ENCODE results near the gene CHRNA10.
"Not testable (repeated sequence)": the region's sequence is repeated elsewhere in the genome, so short reads cannot be mapped to it uniquely, and the experiment has no call there.

CHRNA10 gene

GRCh38 chr11:3665336-3666022 lies 5.7 kb downstream of the CHRNA10 start:
- no peak for DNase-seq (ENCODE audit: low read depth, low spot score)

- no peak for DNase-seq (ENCODE audit: low read depth, low spot score)
These were observed 7.1 kb downstream of the CHRNA10 start for GRCh38 chr11:3664032-3664630.

GRCh38 chr11:3662856-3663255 lies 8.3 kb downstream of the CHRNA10 start:
- DNase-seq (ENCODE audit: low read depth, low spot score): no peak

DNA sequence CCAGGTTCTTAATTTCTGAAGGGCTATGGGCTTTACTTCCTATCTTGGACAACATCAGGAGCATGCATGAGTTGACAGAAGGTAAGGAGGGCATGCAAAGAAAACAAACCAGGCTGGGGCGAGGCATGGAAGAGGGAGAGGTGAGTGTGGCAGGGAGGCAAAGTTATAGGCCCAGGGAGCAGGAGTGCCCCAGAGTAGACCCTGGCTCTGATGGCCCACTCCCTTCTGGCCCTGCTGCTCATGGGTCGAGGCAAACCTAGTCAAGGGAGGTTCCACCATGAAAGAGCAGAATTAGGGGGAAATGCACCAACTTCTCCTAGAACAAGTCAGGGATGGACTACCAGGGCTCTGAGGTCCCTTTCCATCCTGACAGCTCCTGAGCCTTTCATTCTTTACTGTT lies 10.2 kb downstream of the CHRNA10 start:
- no peak for DNase-seq (ENCODE audit: low read depth, low spot score)

- DNase-seq (ENCODE audit: low read depth, low spot score): no peak
These were observed 11.3 kb downstream of the CHRNA10 start for GRCh38 chr11:3659595-3660515.

- DNase-seq (ENCODE audit: low read depth, low spot score): no peak
These were observed 12.9 kb downstream of the CHRNA10 start for GRCh38 chr11:3658252-3658651.

DNA sequence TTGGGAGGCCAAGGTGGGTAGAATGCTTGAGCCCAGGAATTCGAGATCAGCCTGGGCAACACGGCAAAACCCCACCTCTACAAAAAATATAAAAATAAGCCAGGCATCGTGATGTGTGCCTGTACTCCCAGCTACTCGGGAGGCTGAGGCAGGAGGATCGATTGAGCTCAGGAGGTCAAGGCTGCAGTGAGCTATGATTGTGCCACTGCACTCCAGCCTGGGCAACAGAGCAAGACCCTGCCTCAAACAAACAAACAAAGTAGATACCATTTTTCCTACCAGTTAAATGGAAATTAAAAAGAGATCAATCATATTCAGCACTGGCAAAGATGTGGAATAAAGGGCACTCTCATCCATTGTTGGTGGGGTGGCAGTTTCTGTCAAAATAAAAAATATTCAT lies 13.9 kb downstream of the CHRNA10 start:
- DNase-seq (ENCODE audit: low read depth, low spot score): not testable (repeated sequence)

GRCh38 chr11:3655547-3655946 lies 15.6 kb downstream of the CHRNA10 start:
- no peak for DNase-seq (ENCODE audit: low read depth, low spot score)

- DNase-seq (ENCODE audit: low read depth, low spot score): not testable (repeated sequence)
These were observed 18.7 kb downstream of the CHRNA10 start for GRCh38 chr11:3652514-3652913.

DNA sequence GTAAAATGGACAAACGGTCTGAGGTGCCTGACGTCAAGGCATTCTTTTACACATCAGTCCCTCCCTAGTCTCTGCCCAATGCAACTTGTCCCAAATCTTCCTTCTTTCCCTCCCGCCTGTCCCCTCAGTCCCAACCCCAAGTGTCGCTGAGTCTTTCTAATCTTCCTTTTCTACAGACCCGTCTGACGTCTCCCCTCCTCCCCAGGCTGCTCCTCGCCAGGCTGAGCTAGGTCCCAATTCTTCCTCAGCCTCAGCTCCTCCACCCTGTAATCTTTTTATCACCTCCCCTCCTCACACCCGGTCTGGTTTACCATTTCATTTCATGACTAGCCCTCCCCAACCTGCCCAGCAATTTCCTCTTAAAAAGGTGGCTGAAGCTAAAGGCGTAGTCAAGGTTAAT lies 21.8 kb downstream of the CHRNA10 start:
- not testable (repeated sequence) for DNase-seq (ENCODE audit: low read depth, low spot score)

GRCh38 chr11:3648843-3649242 lies 22.3 kb downstream of the CHRNA10 start:
- not testable (repeated sequence) for DNase-seq (ENCODE audit: low read depth, low spot score)

GRCh38 chr11:3645552-3645951 lies 25.6 kb downstream of the CHRNA10 start:
- no peak for DNase-seq (ENCODE audit: low read depth, low spot score)

DNA sequence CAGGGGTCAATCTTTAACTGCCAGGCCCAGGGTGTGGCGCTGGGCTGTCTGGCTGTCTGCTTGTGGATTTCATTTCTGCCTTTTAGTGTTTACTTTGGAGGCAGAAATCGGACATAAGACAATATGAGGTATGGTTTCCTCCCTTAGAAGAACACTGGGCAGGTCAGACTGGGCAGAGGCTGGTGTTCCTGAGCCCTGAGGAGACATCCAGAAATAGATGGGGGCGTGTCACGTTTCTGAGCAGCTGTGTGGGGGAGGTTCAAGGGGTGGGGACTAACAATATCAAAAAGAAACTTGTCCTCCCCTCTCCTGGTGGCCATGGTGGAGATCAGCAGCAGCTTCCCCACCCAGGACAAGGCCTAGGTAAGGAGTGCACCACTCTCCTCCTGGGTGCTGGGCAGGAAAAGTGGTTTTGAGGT lies 26.4 kb downstream of the CHRNA10 start, which contains the start of gene ART1:
TSS of gene ART1 (plus strand) at position 312 of the 419 bp plus-strand sequence. CDS start 14,086 bp downstream, outside the sequence.
- DNase-seq (ENCODE audit: low read depth, low spot score): no peak

GRCh38 chr11:3643102-3643546 lies 28.1 kb downstream of the CHRNA10 start:
- DNase-seq (ENCODE audit: low read depth, low spot score): not testable (repeated sequence)

GRCh38 chr11:3642071-3642951 lies 28.9 kb downstream of the CHRNA10 start:
- peak; percentile 40 for DNase-seq (ENCODE audit: low read depth, low spot score)

GRCh38 chr11:3641701-3642070 lies 29.5 kb downstream of the CHRNA10 start, which contains the start of gene ART5:
ART5 (minus strand) TSS chr11:3641992; CDS start chr11:3641862, 130 bp downstream.
- DNase-seq (ENCODE audit: low read depth, low spot score): no peak

DNA sequence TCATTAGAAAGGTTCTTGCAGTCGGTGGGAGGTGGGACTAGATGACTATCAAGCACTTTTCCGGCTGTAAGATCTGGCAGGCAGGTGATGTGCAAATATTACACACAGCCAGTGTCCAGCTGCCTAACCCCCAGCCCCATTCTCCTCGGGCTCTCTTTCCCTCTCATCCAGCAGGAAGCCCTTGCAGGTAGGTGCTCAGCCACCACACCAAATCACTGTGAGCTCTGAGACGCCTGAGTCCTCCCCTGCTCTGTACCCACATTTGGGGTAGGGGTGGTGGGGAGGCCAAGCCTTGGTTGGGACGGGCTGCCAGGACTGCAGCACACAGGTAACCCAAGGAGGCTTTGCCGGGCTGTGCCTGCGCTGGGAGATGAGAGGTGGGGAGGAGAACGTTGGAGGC lies 30.0 kb downstream of the CHRNA10 start:
- no peak for DNase-seq (ENCODE audit: low read depth, low spot score)

- no peak for DNase-seq (ENCODE audit: low read depth, low spot score)
These were observed 31.3 kb downstream of the CHRNA10 start for GRCh38 chr11:3639841-3640240.

- no peak for DNase-seq (ENCODE audit: low read depth, low spot score)
These were observed 32.7 kb downstream of the CHRNA10 start for GRCh38 chr11:3638513-3638912.

DNA sequence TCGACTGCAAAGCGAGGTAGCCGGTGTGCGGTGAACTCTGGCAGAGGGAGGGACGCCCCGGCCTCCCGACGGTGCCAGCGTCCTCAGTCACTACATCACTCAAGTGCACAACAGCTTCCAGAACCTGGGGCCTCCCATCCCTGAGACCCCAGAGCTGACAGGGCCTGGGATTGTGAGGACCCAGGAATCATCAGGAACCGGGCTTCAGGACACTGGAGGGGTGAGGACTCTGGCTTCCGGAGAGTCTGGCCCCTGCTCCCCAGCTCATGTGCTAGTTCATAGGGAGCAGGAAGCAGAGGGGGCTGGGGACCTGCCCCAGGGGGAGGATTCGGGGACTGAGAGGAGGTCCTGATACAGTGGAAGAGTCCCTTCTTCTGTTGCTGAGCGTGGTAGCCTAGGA lies 34.0 kb downstream of the CHRNA10 start:
- DNase-seq (ENCODE audit: low read depth, low spot score): no peak
